Parathyroid adenoma (tissue), 2 donors: Measurements from ENCODE around the gene PRPF18.

Experiments
- H2AFZ ChIP-seq: fragments of 300-600 bp; sonication (generic); one replicate; pipeline ENCODE4 v1.7.0; 2017; ENCODE audit warnings: antibody characterized with exemption, mild to moderate bottlenecking
- H3K27ac ChIP-seq: fragments of 300-600 bp; sonication (generic); one replicate; pipeline ENCODE4 v1.7.0; 2017
- H3K27me3 ChIP-seq: fragments of 300-600 bp; sonication (generic); one replicate; pipeline ENCODE4 v1.7.0; 2017; ENCODE audit warnings: low read length; ENCODE audit not compliant: control insufficient read depth, insufficient read depth
- H3K36me3 ChIP-seq: fragments of 300-600 bp; sonication (generic); one replicate; pipeline ENCODE4 v1.7.0; 2017; ENCODE audit warnings: low read length; ENCODE audit not compliant: control insufficient read depth, insufficient read depth
- H3K4me1 ChIP-seq: fragments of 300-600 bp; sonication (generic); one replicate; pipeline ENCODE4 v1.7.0; 2017; ENCODE audit warnings: control low read depth
- H3K4me2 ChIP-seq: fragments of 300-600 bp; sonication (generic); one replicate; pipeline ENCODE4 v1.7.0; 2017; ENCODE audit warnings: low read length
- H3K4me3 ChIP-seq: fragments of 300-600 bp; sonication (generic); one replicate; pipeline ENCODE4 v1.7.0; 2017; ENCODE audit warnings: low read depth, low read length
- H3K79me2 ChIP-seq: fragments of 300-600 bp; sonication (generic); one replicate; pipeline ENCODE4 v1.7.0; 2017; ENCODE audit warnings: control low read depth
- H3K9ac ChIP-seq: fragments of 300-600 bp; sonication (generic); one replicate; pipeline ENCODE4 v1.7.0; 2017; ENCODE audit warnings: mild to moderate bottlenecking
- H3K9me3 ChIP-seq: fragments of 300-600 bp; sonication (generic); one replicate; pipeline ENCODE4 v1.7.0; 2017; ENCODE audit warnings: low read length; ENCODE audit not compliant: control insufficient read depth
- CTCF ChIP-seq: fragments of 300-600 bp; sonication (generic); IDR thresholded peaks from one replicate; pipeline ENCODE4 v1.7.0; 2017; ENCODE audit warnings: antibody characterized with exemption, mild to moderate bottlenecking
- donor health status: primary hyperparathyroidism.

PRPF18 gene

GRCh38 chr10:13670311-13670710, 83.5 kb downstream of the PRPF18 start:
- Histone ChIP-seq H3K4me1 (no peaks in the 10 kb centered on the region), H3K79me2 (no peaks in the 10 kb centered on the region), H3K4me3 (no peak overlapping the region), H3K36me3 (no peaks in the 10 kb centered on the region), H3K27ac (no peak overlapping the region), H2AFZ (no peak overlapping the region), H3K9ac (no peak overlapping the region), H3K27me3 (no peaks in the 10 kb centered on the region), H3K4me2 (no peak overlapping the region), H3K9me3 (no peaks in the 10 kb centered on the region)
- TF ChIP-seq CTCF, result no peak

GRCh38 chr10:13671904-13672303, 85.1 kb downstream of the PRPF18 start:
- Histone ChIP-seq H2AFZ (no peak overlapping the region), H3K9me3 (no peaks in the 10 kb centered on the region), H3K27me3 (no peaks in the 10 kb centered on the region), H3K4me3 (peak overlapping the region; percentile 13), H3K4me1 (no peaks in the 10 kb centered on the region), H3K4me2 (peak overlapping the region; percentile 20), H3K79me2 (no peaks in the 10 kb centered on the region), H3K9ac (no peak overlapping the region), H3K27ac (no peak overlapping the region), H3K36me3 (no peaks in the 10 kb centered on the region)
- TF ChIP-seq CTCF, result no peak

- H3K4me2 ChIP-seq, result peak overlapping the region; percentile 20
- no peak overlapping the region for H3K4me3 ChIP-seq
- no peak overlapping the region for H3K9ac ChIP-seq
- H2AFZ ChIP-seq, result no peak overlapping the region
- no peaks in the 10 kb centered on the region for H3K9me3 ChIP-seq
- no peak overlapping the region for H3K27ac ChIP-seq
- no peaks in the 10 kb centered on the region for H3K36me3 ChIP-seq
- no peaks in the 10 kb centered on the region for H3K79me2 ChIP-seq
- no peaks in the 10 kb centered on the region for H3K4me1 ChIP-seq
- no peaks in the 10 kb centered on the region for H3K27me3 ChIP-seq
- no peak for TF ChIP-seq CTCF
Observed at GRCh38 chr10:13672548-13672947, 85.8 kb downstream of the PRPF18 start.

- no peaks in the 10 kb centered on the region for H3K27me3 ChIP-seq
- H3K27ac ChIP-seq, result no peak overlapping the region
- no peak overlapping the region for H3K4me3 ChIP-seq
- no peaks in the 10 kb centered on the region for H3K4me1 ChIP-seq
- no peaks in the 10 kb centered on the region for H3K79me2 ChIP-seq
- no peak overlapping the region for H3K9ac ChIP-seq
- H3K36me3 ChIP-seq, result no peaks in the 10 kb centered on the region
- no peak overlapping the region for H3K4me2 ChIP-seq
- H2AFZ ChIP-seq, result no peak overlapping the region
- TF ChIP-seq CTCF, result no peak
- no peaks in the 10 kb centered on the region for H3K9me3 ChIP-seq
Observed at GRCh38 chr10:13673156-13673555, 86.4 kb downstream of the PRPF18 start.
